ENCODE results near the gene FAM135A. TPM values are rescaled to one million over a fixed set of nuclear protein-coding genes. Genes with fewer than 3 reads are reported as not detected.

FAM135A gene
- total and polyA plus RNA-seq, 2 of the 8 experiments (the other 6 are each of a cell fraction or from before 2014, with no cell fraction given): 17.4 to 35.7 TPM

DNA sequence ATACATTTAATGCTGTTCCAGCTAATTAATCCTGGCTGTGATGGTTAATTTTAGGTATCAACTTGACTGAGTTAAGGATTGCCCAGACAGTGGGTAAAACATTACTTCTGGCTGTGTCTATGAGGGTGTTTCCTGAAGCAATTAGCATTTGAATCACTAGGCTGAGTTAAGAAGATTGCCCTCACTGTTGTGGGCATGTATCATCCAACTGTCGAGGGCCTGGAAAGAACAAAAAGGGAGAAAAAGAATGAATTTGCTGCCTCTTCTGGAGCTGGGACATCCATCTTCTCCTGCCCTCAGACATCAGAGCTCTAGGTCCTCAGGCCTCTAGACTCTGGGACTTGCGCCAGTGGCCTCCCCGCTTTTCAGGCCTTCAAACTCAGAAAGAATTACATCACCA is 187.7 kb downstream of the FAM135A start:
- Histone ChIP-seq H2BK120ac (replicated peaks; ENCODE audit: low read depth, low read length) (no peak overlapping the region), H2BK12ac (ENCODE audit: low read depth, low read length) (0 out of 2 replicates have a peak overlapping the region, but pooled peaks have one; percentile 9), H3K4me3 (ENCODE audit: extremely low read depth in 1 of 4, insufficient read depth in 2 of 4, low read depth in 3 of 4, low read length in 4 of 4) (no peak overlapping the region; a peak in 1 of 8 replicates), H3K79me1 (ENCODE audit: low read depth, low read length) (no peaks in the 10 kb centered on the region), H3K23ac (ENCODE audit: insufficient read length) (no peak overlapping the region), H2BK5ac (ENCODE audit: low read depth, low read length) (no peak overlapping the region; the same call in 1 of the 2 replicates), H3K4me2 (ENCODE audit: insufficient read depth in 1 of 2, low read depth in 2 of 2, low read length in 2 of 2) (peak overlapping the region; percentile 27 to 37; a peak in 2 of 4 replicates), H4K5ac (ENCODE audit: insufficient read length, low read depth, low read length) (no peak overlapping the region), H3K14ac (ENCODE audit: insufficient read length) (no peak overlapping the region), H3K9me3 (ENCODE audit: insufficient read depth in 2 of 2, low read depth in 1 of 2, low read length in 1 of 2) (peaks cover 7 to 8% of the 10 kb centered on the region in 2 experiments; a peak in 2 of 4 replicates), H2BK20ac (ENCODE audit: low read length) (no peak overlapping the region), H3K4me1 (replicated peaks in 1 of 4; ENCODE audit: control insufficient read depth in 3 of 4, insufficient read depth in 4 of 4, low read length in 3 of 4) (peaks cover 2 to 15% (median 7%) of the 10 kb centered on the region in 4 experiments; a peak in 4 of 7 replicates), H2BK15ac (ENCODE audit: low read length) (no peak overlapping the region), H4K8ac (ENCODE audit: extremely low read depth, insufficient read depth, low read length) (no peak overlapping the region), H3K9ac (replicated peaks in 1 of 4; ENCODE audit: extremely low read depth in 1 of 4, low read depth in 3 of 4, low read length in 3 of 4) (no peak overlapping the region), H4K20me1 (replicated peaks in 1 of 2; ENCODE audit: control insufficient read depth in 1 of 2, insufficient read depth in 2 of 2, low read length in 2 of 2) (no peaks in the 10 kb centered on the region), H3K27me3 (replicated peaks in 1 of 4; ENCODE audit: control insufficient read depth in 3 of 4, extremely low read depth in 1 of 4, insufficient read depth in 3 of 4, low read length in 3 of 4) (no peaks in the 10 kb centered on the region), H3K79me2 (ENCODE audit: control insufficient read depth in 1 of 2, insufficient read depth in 2 of 2, low read length in 2 of 2) (no peaks in the 10 kb centered on the region), H3K23me2 (ENCODE audit: low read depth, low read length) (no peaks in the 10 kb centered on the region), H2AFZ (ENCODE audit: low read length) (no peak overlapping the region), H3K36me3 (ENCODE audit: control insufficient read depth in 2 of 4, insufficient read depth in 4 of 4, low read length in 3 of 4) (no peaks in the 10 kb centered on the region), H4K91ac (replicated peaks; ENCODE audit: insufficient read length, low read length) (no peak overlapping the region), H3K56ac (replicated peaks; ENCODE audit: insufficient read length, low read depth, low read length) (no peak overlapping the region), H3K27ac (ENCODE audit: low read depth, low read length) (no peak overlapping the region), H3K18ac (ENCODE audit: extremely low read depth, low read length) (no peak overlapping the region), H2AK5ac (ENCODE audit: low read depth, low read length) (no peak overlapping the region), H3K4ac (replicated peaks; ENCODE audit: insufficient read length, low read depth, low read length) (no peak overlapping the region)
- ChIA-PET CTCF (ENCODE audit: partially characterized antibody) (interaction anchor here (1.0 kb wide), 1 partner anchor 86 kb away, joined by 3 read pairs; no protein-coding TSS in a partner anchor), POLR2A (ENCODE audit: partially characterized antibody) (interaction anchor here (0.6 to 1.3 kb wide), 3 partner anchors 13 to 104 kb away, joined by 3 read pairs; no protein-coding TSS in a partner anchor)
- FAIRE-seq (peak; percentile 85), DNase-seq (ENCODE audit: low read depth in 1 of 2, low spot score in 2 of 2) (no peak)
- 70% methylated on average over 3 of the region's 3 CpGs; no CpG with 5 or more reads in 1 of the 2 experiments for WGBS, 2 experiments (ENCODE audit: extremely low coverage in 1 of 2, insufficient coverage in 1 of 2, insufficient read length in 1 of 2, insufficient replicate concordance in 2 of 2, low coverage in 1 of 2, low lambda C conversion rate in 2 of 2, missing lambda C conversion rate in 1 of 2)
- peak; percentile 58 for TF ChIP-seq NANOG (IDR thresholded peaks at IDR 0.05; ENCODE audit: insufficient read depth, low read depth, low read length, poor library complexity, severe bottlenecking)
- no peak for TF ChIP-seq MAFK (IDR thresholded peaks at IDR 0.05; ENCODE audit: low read depth, low read length)

All from H1 (cell line).